GM18517 (cell line): ENCODE data around the gene TBRG4.

ENCODE experiments used
- ATAC-seq: cut with Tn5 transposase; IDR thresholded peaks from one replicate; pipeline ENCODE4 v1.9.1; 2021; ENCODE audit warnings: mild to moderate bottlenecking, moderate library complexity; ENCODE audit not compliant: unreplicated experiment

TBRG4 gene

DNA sequence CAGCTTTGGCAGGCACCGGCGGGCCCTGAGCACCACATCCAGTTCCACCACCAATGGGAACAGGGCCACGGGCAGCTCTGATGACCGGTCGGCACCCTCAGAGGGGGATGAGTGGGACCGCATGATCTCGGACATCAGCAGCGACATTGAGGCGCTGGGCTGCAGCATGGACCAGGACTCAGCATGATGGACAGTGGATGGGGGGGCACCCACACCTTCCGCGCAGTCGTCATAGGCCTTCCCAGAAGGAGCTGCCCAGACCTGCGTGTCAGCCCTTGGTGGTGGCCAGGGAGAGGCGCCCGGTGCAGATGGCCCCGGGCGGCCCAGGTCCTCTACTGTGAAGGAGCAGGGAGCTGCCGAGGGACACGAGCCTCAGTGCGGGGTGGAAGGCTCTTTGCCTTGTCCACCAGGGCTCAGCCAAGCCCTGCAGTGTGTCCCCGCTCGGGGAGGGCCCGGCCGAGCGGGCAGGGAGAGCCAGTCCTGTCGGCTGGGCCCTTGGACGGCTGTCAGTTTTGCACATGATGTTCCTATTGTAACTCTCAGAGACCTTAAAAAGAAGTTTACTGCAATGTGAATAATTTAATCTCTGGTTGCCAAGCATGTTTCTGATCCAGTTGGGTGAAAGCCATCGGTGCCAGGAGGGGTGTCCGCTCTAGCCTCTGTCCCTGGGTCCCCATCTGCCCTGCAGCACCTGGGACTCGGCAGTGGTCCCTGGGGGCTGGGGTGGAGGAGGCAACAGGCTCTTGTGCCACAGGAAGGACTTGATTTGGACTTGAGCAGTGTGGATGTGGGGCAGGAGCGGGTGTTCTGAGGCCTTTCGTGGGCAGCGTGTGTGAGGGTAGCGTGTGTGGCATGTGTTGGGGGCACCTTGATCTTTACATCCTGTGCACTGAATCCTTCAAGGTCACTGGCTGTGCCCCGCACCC lies 35.4 kb downstream of the TBRG4 start:
- no peak for ATAC-seq

DNA sequence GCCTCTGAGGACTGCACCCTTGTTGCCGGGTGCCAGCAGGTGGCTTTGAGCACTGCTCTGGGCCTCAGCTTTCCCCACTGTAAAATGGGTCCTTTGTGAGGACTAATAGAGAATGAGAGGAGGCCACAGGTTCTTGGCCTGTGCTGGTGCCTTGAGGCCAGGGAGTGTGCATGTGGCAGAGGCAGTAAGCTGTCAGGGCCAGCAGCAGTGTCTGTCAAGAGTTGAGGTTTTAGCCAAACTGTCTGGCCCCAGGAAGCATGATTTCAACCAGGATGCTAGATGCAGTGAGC lies 36.2 kb downstream of the TBRG4 start:
- ATAC-seq, result no peak

DNA sequence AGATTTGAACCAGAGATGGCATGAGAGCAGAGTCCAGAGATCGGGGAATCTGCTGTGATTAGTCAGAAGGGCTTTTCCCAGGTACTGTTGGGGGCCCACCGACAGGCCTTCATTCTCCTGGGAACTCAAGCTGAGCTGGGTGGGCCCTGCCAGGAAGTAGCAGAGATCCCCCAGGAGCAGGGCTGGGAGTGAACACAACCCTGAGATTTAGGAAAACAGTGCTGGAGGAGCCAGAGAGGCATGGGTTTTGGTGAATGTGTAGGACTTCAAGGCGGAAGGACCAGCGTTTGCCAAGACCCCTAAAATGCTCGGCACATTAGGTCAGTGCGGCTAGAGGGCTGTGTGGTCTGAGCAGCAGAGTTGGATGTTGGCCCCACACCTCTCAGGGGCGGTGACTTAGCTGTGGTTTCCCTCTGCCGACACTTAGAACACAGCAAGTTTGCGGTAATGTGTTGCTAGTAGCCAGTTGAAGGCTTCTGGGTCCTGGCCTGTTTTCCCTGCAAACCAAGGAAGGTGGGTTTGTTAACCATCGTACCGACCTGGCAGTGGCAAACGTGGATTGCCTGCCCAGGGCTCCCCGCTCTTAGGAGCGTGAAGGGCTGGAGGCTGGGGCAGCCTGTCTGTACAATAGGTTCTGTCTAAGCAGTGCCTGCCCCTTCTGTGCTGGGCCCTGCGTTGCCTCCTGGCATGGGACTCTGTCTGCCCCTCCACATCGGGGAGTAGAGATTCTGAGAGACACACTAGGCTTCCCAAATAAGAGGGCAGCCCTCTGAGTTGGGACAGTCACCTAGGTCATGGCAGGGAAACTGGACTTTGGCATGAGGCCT lies 36.8 kb downstream of the TBRG4 start:
- ATAC-seq, result no peak

DNA sequence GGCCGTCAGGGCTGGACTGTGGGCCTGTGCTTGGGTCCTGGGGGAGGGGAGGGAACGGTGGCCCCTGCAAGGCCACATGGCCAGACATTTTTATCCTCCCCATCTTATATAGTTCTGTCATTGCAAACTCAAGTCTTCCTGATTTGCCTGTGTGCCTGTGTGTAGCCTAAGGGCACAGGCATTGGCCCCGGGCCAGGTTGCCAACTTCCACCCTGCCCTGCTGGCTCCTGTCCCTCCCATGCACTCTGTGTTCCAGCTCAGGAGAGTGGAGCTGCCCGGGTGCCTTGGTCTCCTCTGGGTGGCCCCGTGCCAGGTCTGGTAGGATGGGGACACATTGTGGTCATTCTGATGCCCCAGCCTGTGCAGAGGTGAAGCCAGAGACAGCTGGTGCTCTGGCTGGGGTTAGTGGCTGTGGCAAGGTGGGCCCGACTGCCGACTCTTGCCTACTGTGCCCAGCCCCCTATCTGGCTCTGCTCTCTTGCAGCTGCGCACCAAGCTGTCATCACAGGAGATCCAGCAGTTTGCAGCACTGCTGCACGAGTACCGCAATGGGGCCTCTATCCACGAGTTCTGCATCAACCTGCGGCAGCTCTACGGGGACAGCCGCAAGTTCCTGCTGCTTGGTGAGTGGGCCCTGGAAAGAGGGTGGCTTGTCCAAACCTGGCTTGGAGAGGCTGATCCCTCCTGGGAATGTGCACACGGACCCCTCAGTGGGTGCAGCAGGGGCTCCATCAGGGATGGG lies 37.5 kb downstream of the TBRG4 start:
- no peak for ATAC-seq

DNA sequence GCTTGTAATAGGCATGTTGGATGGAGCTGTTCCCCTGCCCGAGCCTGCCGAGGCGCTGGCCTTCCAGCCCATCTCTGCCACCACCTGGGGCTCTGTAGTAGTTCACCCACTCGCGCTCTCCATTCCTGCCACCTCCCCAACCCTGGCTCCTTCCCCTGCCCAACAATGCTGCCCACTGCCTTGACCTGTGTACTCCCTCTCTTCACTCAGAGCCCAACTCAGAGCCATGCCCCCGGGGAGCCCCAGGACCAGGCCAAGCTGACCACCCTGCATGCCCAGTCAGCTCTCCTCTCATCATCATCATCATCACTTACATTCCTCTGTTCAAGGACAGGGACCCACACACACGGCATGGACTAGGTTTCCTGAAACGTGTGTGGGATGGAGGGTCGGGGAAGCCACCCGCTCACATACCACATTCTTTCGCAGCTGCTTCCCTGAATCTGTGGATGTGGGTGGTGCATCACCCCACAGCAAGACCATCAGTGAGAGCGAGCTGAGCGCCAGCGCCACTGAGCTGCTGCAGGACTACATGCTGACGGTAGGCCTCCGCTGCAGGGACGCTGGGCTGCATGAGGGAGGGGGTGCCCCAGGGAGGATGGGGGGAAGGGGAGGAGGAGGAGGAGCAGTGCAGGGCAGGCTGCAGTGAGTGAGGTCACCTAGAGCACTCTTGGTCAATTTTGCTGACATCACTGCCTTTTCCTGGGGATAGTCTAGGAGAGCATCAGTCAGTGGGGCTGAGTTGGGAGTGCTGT lies 38.3 kb downstream of the TBRG4 start:
- ATAC-seq, result no peak

DNA sequence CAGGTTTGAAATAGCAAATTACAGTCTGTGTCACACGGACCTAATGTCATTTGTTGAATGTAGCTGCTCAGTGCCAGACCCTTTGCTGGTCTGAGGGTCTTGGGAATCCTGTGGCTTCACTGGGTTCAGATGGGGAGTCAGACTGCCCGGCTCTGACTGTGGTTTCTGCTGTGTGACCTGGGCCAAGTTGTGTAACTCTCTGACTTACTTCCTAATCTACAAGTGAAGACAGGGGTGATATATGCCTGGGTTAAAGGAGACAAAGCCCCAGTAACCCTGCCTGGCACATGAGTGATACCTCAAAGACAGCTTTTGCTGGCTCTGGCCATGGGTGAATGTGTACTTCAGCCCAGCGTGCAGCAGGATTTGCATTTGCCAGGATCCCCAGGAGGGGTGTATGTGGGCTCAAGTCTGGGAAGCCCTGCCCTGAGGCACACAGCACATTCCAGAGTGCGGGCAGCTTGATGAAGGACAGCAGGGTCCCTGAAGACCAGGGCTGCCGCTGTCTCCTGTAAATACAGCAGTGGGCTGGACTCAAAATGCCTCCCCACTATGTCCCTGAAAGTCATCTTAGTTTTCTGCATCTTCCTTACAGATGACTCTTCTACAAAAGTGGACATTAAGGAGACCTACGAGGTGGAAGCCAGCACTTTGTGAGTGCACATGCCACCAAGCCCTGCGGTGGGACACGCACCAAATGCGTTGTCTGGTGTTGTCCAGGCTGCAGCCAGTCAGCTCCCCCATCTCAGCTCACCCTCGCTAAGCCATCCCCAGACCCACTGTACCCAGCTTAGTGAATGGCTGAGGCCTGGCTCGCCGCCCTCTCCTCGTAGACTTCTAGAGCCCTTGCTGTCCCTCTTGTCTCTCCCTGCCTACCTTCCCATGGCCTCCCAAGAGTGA lies 39.1 kb downstream of the TBRG4 start:
- no peak for ATAC-seq

DNA sequence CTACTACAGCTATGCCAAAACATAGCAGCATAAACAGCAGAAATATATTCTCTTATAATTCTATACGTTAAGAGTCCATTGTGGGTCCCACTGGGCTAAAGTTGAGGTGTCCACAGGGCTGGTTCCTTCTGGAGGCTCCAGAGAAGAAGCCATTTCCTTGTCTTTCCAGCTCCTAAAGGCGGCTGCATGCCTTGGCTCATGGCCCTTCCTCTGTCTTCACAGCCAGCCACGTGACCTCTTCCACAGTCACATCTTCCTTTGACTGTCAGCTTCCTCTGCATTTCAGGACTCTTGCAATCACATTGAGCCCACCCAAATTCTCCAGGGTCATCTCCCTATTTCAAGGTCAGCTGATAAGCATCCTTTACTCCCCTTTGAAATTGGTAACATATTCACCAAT lies 40.0 kb downstream of the TBRG4 start:
- ATAC-seq, result no peak

DNA sequence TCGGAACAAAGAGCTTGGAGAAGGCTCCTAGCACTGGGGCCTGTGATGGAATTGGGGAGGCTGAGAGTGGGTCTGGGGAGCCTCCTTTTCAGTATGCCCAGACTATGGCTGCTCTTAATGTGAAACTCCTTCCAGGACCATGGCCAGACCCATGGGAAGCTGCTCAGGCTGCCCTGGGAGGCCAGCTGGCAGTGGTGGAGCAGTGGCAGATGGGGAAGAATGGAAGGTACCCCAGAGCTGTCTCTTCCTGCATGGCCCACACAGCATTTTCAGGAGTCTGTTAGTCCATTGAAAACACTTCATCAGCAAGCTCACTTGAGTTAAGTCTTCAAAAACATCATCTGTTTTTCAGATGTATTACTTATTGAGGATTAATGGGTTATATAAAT lies 41.2 kb downstream of the TBRG4 start:
- no peak for ATAC-seq

DNA sequence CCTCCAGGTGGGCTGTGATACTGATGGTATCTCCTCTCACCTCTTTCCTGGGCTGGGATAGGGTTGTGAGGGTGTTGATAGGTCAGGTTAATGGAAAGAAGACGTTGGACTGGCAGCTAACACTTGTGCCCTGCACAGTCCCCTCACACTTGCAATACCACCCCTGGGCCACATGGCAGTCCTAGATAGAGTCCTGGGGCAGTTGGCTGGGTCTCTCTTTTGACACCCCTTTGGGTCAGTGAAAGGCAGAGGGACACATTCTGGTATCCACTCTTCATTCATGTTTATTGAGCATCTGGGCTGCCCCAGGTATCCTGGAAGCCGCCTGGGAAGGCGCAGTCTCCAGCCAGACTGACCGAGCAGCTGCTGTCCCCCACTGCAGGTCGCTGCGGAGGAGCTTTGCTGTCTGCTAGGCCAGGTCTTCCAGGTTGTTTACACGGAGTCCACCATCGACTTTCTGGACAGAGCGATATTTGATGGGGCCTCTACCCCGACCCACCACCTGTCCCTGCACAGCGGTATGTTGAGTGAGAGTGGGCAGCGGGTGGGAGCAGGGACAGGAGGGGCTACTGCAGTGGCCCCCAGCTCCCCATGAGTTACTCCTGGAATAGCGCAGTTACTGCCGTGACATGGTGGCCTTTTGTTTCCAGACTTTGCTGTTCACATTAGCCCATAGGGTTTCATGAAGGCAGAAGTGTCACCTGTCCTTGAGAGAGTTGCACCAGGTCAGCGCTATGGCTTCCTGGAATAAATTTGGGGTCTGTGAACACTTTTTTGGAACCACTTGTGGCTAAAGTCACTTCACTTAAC lies 41.8 kb downstream of the TBRG4 start:
- ATAC-seq, result no peak

DNA sequence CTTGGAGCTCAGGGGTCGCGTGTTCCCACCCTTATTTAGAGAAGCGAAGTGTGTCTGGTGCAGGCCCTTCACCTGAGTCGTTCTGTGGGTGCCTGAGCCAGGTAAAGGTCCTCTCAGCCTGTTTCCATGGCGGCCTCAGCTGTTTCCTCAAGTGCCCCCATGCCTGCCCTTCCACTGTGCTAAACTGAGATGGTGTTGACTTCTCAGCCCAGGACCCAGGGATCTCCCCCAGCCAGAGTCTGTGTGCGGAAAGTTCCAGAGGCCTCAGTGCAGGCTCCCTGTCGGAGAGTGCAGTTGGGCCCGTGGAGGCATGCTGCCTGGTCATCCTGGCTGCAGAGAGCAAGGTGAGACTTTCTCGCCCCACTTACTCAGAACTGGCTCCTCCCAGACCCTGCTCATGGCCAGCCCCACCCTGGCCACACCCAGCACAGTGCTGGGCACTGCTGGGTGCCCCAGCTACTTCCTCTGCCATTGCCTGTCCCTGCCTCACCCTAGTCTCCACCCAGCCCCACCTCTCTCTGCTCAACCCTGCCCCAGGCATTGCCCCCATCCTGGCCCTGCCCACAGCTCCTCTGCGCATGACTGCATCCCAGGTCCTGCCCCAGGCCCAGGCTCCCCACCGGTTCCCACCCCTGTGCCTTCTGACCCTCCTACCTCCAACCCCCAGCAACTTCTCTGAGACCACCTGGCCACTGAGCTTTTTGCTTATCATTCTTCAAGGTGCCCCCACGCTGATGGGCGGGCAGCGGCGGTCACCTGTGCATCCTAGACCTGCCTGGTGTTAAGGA lies 43.1 kb downstream of the TBRG4 start:
- ATAC-seq, result no peak

DNA sequence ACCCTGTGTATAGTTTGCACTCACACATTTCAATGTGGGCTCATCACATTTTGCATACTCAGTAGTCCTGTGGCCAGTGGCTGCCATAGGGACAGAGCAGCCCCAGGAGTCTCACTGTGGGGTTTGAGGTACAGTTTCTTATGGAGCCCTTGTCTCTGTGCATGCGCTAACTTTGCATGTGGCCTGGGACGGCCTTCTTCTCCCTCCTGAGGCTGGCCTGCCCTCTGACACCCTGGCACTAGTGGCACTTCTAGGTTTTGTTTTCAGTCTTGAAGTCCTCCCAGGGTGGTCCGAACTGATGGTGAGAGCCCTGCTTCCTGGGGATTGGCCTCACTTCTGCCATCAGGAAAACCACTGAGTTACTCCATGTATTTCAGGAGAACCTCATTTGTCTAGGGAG lies 43.9 kb downstream of the TBRG4 start:
- no peak for ATAC-seq

DNA sequence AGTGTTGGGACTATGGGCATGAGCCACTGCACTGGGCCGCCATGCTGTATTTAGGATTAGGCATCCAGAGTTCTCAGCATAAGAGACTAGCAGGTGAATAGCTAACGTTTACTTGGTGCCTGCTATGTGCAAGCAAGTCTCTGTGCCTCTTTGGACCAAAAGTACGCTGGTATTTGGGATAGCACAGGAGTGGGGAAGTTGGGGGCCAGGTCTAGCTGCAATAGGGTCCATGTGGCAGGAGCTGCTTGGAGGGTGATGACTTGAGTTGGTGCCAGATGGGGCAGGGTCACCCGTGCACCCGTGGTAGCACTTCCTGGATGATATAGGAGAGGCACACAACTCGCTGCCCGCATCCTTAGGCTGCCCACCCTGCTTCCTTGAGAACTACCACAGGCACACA lies 45.1 kb downstream of the TBRG4 start:
- no peak for ATAC-seq

DNA sequence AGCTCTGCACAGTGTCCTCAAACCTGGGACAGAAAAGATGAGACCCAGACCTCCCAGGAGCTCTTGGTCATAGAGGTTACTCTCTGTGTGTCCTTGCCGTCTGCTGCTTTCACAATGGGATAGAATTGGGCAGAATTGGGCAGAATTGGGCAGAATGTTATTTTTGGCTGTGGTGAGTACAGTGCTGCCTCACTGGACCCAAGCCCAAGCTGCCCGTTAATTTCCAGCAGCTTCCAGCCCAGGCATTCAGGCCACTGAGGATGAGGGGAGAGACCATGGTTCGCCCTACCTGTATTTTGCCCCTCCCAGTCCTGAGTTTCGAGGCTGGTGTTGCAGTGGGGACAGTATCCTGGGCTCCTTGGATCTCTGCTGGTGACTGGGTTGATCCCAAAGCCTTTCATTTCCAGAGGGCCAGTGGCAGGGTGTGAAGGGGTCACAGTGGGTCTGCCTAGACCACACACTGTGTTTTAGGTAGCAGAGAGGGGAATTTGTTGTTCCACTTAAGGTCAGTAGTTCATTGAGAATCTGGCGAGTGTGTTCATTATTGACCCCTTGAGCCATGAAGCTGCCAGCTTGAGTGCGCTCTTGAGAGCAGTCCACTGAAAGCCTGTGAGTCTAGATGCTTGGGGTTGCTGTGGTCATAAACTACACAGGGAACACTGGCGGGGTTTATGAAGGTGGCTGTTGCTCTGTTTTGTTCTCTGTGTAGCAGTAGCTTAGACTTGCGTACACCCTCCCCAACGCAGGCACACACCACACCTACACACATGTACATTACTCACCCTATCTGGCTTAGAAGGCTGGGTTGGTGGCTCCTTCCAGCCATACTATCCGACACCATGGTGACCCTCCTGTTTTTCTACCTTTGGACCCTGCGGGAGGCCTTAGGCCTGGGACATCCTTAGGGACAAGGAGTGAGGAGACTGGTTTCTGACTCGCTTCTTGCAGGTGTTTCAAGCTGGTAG lies 46.2 kb downstream of the TBRG4 start:
- ATAC-seq, result no peak

DNA sequence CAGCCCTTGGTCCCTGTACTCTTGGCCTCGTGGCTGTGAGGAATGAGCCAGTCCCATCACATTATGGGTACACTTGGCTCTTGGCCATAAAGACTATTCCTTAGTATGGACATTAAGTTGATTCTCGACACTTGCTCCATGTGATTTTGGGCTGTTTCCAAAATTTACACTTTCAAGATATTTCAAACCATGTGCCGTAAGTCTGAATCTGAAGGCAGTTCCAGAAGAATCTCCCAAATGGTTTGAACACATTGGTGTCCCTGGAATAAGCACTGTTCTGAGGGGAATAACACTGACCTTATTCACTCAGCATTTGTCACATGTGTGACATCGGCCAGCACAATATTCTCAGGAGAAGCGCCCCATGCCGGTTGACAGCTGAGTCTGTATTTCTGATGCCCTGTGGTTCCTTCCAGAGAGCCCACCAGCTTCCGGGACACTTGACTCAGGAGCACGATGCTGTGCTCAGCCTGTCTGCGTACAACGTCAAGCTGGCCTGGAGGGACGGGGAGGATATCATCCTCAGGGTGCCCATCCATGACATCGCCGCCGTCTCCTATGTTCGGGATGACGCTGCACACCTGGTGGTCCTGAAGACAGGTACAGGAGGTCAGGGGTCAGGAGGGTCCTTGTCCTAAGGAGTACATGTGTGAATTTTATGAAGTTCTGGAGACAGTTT lies 47.3 kb downstream of the TBRG4 start:
- ATAC-seq, result no peak

DNA sequence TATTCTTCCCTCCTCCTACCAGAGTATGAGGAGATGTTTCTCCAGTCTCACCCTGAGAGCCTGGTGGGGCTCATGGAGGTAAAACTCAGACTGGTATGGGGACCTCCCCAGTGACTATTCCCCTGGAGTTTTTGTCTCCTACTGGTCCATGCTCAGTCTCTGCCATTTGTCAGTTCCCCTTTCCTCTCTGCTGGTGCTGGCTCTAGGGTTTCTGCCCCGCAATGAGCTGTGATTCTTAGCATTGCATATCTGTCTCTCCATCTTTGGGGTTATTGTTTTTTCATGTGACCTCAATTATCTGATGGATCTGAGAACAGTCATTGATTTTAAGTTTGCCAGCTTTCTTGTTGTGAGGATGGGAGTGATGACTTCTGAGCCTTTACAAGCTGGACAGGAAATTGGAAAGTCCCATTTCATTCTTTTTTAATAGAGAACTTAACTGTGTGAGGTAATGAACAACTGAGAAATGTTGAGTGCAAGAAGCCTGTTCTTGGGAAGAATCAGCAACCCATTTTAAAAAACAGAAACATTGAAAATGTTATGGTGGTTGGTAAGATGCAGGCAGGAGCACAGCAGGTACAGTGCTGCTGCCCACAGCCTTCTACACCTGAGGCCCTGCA lies 49.6 kb downstream of the TBRG4 start:
- ATAC-seq, result no peak

DNA sequence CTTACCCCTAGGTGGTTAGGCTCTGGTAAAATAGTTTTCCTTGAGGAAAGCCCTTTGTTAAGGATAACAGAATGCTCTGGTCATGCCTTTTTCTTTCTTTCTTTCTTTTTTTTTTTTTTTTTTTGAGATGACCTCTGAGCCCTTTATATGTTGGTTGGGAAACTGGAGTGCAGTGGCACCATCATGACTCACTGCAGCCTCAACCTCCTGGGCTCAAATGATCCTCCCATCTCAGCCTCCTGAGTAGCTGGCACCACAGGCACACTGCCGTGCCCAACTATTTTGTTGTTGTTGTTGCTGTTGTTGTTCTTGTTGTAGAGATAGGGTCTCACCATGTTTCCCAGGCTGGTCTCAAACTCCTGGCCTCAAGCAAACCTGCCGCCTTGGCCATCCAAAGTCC lies 50.1 kb downstream of the TBRG4 start:
- ATAC-seq, result no peak
